HG03378 (cell line): ENCODE measurements around the gene NEUROG2.
"Not testable (repeated sequence)": the region's sequence is repeated elsewhere in the genome, so short reads cannot be mapped to it uniquely, and the experiment has no call there.

ENCODE experiments used
- ATAC-seq: cut with Tn5 transposase; IDR thresholded peaks from one replicate; pipeline ENCODE4 v1.9.1; 2021; ENCODE audit warnings: mild to moderate bottlenecking, moderate library complexity; ENCODE audit not compliant: unreplicated experiment

NEUROG2 gene

DNA sequence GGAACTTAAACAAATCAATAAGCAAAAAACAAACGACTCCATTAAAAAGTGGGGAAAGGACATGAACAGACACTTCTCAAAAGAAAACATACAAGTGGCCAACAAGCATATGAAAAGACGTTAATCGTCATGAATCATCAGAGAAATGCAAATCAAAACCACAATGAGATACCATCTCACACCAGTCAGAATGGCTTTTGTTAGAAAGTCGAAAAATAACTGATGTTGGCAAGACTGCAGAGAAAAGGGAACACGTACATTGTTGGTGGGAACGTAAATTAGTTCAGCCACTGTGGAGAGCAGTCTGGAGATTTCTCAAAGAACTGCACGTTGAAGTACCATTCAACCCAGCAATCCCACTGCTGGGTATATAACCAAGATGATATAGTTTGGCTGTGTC lies 23.7 kb downstream of the NEUROG2 start:
- no peak for ATAC-seq

DNA sequence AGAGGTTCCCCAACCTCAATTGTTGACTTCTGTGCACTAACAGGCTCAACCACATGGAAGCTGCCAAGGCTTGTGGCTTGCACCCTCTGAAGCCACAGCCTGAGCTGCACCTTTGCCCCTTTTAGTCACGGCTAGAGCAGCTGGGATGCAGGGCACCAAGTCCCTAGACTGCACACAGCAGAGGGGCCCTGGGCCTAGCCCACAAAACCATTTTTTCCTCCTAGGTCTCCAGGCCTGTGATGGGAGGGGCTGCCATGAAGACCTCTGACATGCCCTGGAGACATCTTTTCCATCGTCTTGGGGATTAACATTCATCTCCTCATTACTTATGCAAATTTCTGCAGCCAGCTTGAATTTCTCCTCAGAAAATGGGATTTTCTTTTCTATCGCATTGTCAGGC lies 25.2 kb downstream of the NEUROG2 start:
- not testable (repeated sequence) for ATAC-seq

DNA sequence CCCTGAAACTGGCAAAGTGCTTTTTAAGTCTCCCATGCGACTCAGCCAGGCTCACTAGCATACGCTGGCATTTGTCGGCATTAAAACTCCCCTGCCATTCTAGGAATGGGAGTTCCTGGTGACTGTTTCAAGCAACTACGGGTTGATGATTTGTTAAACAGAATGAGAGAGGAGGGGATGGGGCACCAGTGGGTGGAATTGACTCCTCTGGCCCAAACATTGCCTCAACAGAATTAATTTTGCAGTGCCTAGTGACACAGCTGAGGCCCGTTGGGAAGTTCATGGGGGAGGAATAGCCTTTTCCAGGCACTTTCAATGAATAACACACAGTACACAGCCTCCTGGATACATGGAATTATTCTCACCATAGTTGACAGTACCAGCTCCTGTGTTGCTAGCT lies 30.1 kb downstream of the NEUROG2 start:
- no peak for ATAC-seq

DNA sequence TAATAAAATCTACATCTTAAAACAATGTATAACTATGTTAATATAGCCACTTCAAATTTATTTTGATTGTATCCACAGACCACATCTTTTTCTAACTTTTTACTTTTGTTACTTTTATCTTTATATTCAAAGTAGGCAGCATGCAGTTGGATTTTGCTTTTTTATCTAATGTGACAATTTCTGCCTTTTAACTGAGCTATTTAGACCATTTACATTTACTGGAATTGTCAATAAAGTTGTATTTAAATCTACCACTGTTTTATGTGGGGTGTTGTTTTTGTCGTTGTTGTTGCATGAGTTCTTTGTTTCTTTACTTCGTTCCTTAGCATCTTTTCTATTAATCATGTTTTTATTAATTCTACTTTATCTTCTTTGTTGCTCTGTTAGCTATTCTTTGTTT lies 42.0 kb downstream of the NEUROG2 start:
- ATAC-seq = no peak

DNA sequence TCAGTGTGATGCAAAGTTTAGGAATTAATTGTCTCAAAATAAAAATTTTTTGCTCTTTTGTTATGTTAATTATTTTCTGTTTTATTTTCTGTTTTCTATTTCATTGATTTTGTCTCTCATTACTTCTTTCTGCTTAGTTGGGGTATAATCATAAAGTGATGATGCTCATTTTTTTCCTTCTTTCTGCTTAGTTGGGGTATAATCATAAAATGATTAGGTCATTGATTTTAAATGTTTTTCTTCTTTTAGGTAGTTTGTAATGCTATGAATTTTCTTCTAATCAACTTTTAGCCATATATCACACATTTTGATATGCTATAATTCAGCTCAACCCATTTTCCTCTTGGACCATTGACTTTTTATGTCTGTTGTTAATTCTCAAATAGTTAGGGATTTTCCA lies 43.7 kb downstream of the NEUROG2 start:
- ATAC-seq = no peak
